Right lung (tissue), 5 donors: Measurements from ENCODE around the gene COX6A2. TPM values are rescaled to one million over a fixed set of nuclear protein-coding genes. Genes with fewer than 3 reads are reported as not detected.
"Not testable (repeated sequence)": the region's sequence is repeated elsewhere in the genome, so short reads cannot be mapped to it uniquely, and the experiment has no call there.

ENCODE experiments used
- DNase-seq, 2 donors: peaks; one replicate each; pipeline ENCODE4 v3.0.0-alpha.2; 2013
- polyA plus RNA-seq, 5 donors: library from polyadenylated mRNA; unstranded; fragments of 120-200 nt; gene quantifications; one replicate each; pipeline versions ENCODE4 v1.2.1 to v1.2.3, GENCODE V29; 2013; ENCODE audit warnings: inconsistent platforms in 1 of 5, low replicate concordance in 1 of 5; ENCODE audit not compliant: insufficient read length in 5 of 5, insufficient read depth in 1 of 5

COX6A2 gene
- polyA plus RNA-seq, 5 donors, result 0.56 to 15.2 (median 0.75) TPM; not detected in 2

GRCh38 chr16:31464348-31464769 is 36.2 kb upstream of the COX6A2 start:
- no peak for DNase-seq

- DNase-seq, result no peak
Observed at GRCh38 chr16:31461921-31462804, 34.0 kb upstream of the COX6A2 start.

GRCh38 chr16:31461201-31461920 is 33.2 kb upstream of the COX6A2 start:
- no peak for DNase-seq

- no peak for DNase-seq
Observed at GRCh38 chr16:31460582-31461002, 32.4 kb upstream of the COX6A2 start.

GRCh38 chr16:31459687-31460581 is 31.8 kb upstream of the COX6A2 start:
- DNase-seq, result peak; percentile 99 to 100

- peak; percentile 97 to 98 for DNase-seq
Observed at GRCh38 chr16:31458844-31459686, 30.9 kb upstream of the COX6A2 start, which contains the start of gene ARMC5. Gene ARMC5, plus strand, starts transcription at chr16:31459501. Its CDS starts 24 bp downstream, at chr16:31459525.

DNA sequence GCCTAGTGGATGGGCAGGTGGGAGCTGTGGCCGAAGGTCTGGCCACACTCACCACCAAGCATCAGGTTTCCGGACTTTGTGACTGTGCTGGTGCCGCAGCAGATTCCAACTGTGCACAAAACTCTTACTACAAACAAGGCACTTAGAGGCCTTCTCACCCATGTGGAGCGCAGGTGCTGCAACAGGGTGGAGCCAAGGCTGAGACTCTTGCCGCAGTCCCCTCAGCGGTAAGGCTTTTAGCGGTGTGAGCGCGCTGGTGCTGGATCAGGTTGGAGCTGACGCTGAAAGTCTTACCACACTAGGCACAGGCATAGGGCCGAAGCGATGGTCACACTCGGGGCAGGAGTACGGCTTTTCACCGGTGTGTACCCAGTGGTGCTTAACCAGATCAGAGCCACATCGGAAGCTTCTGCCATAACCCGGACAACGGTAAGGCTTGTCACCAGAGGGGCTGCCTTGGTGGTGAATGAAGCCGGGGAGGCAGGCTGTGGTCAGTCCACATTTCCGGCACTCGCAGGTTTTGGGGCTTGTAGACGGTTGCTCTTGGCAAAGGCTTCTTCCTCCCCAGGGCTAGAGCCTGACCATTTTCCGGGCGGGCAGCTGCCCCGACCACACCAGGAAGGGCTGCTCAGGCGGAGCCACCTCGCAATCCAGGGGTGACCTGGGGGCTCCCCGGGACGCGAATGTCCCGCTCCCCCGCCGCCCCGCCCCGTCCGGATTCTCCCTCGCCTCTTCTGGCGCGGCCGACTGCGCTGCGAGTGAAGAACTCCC is 30.1 kb upstream of the COX6A2 start:
- DNase-seq, result peak in 1 of 2 donors; percentile 33

- no peak for DNase-seq
Observed at GRCh38 chr16:31456988-31457360, 28.8 kb upstream of the COX6A2 start.

GRCh38 chr16:31455601-31456314 is 27.6 kb upstream of the COX6A2 start:
- no peak for DNase-seq

GRCh38 chr16:31453255-31454204 is 25.4 kb upstream of the COX6A2 start:
- DNase-seq, result no peak

DNA sequence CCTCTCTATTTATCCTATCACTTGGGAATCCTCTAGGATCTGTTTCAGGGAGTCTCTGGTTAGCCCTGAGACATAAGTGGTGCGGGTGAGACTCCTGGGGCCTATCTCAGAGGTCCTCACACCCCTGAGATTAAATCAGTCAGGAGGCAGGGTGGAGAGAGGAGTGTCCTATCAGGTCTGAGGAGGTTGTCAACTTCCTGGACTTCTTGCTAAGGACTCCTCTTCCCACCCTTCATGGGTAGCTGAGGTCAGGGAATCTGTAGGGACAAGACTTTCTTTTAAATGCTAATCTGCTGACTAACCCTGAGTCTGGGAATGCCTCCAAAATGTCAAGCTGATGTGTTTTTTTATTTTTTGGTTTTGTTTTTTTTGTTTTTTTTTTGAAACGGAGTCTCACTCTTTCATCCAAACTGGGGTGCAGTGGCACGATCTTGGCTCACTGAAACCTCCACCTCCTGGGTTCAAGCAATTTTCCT is 24.5 kb upstream of the COX6A2 start:
- DNase-seq, result no peak

DNA sequence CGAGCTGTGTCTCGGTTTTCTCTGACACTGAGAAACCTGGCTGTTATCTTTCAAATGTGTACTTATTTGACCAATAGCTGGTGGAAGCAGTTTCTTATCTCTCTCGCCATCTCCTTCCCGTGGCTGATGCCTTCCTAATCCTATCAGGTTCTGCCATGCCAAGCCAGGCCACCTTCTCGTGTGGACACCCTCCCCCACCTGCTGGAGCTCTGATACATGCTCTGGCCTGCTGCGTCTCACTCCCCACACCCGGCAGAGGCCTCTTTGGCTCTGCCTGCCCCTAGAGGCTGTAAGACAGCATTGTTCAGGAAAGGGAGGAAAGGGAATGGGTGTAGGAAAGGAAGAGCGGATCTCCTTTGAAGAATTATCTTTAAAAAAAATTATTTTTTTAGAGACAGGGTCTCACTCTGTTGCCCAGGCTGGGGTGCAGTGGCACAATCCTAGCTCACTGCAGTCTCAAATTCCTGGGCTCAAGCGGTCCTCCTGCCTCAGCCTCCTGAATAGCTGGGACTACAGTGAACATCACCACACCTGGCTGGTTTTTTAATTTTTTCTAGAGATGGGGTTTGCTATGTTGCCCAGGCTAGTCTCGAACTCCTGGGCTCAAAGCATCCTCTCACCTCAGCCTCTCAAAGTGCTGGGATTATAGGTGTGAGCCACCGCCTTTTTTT is 23.7 kb upstream of the COX6A2 start:
- DNase-seq, result peak in 1 of 2 donors; percentile 26

DNA sequence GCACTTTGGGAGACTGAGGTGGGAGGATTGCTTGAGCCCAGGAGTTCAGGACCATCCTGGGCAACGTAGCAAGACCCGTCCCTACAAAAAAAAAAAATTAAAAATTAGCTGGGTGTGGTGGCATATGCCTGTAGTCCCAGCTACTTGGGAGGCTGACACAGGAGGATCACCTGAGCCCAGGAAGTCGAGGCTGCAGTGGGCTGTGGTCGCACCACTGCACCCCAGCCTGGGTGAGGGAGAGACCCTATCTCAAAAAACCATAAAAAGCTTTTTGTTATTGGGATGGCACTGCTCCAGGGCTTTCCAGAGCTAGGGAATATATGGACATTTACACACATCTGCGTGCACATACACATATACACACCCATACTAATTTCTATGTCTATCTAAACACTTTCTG is 23.0 kb upstream of the COX6A2 start:
- DNase-seq, result no peak

- not testable (repeated sequence) for DNase-seq
Observed at GRCh38 chr16:31445931-31446330, 17.8 kb upstream of the COX6A2 start.

DNA sequence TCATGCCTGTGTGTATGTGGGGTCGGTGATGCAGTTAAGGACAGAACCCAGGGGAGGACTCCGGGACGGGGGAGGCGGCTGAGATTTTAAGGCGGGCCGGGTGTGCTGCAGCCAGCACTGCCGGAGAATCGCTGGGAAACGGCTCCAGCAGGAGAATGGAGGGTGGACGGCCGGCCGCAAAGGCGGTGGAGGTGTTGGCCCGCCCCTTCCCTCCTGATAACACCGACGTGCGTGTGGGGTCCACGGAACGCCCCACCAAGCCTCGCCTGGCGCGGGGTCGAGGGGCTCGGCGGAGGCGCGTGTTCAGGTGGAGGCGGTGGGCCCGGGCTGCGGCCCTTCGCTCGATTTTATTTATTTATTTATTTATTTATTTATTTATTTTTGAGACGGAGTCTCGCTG is 13.8 kb upstream of the COX6A2 start:
- DNase-seq, result no peak

- no peak for DNase-seq
Observed at GRCh38 chr16:31440516-31441184, 12.5 kb upstream of the COX6A2 start.

GRCh38 chr16:31439519-31439918 is 11.4 kb upstream of the COX6A2 start:
- DNase-seq, result no peak
